Measurements from ENCODE around the gene ADAMTS9.

ADAMTS9 gene

DNA sequence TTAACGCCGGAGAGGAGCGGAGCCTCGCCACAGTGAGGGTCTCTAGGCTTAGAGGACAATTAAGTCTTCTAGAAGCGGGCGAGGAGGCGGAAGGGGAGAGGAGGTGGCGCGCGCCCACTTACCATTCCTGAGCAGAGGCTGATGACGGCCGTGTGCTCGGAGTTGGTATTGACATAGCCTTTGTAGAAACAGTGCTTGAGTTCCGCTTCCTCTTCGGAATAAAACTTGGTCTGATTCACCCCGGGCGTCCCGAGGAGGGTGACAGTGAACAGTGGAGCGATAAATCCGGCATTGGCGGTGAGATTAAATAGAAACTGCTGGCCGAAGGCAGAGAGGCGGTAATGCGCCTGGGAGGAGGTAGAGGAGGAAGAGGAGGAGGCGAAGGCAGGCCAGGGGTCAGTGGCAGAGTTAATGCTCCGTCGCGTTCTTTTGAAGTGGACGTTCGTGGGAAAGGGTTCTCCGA, 1.3 kb downstream of the ADAMTS9 start:
- DNase-seq (ENCODE audit: low spot score): no peak

- no peak for DNase-seq (ENCODE audit: low spot score)
Observed at GRCh38 chr3:64685800-64686445, 1.9 kb downstream of the ADAMTS9 start.

GRCh38 chr3:64685331-64685799, 2.4 kb downstream of the ADAMTS9 start:
- DNase-seq (ENCODE audit: low spot score): no peak

GRCh38 chr3:64684715-64685261, 3.0 kb downstream of the ADAMTS9 start:
- DNase-seq (ENCODE audit: low spot score): no peak

- DNase-seq (ENCODE audit: low spot score): no peak
Observed at GRCh38 chr3:64681827-64682226, 6.0 kb downstream of the ADAMTS9 start.

GRCh38 chr3:64681015-64681414, 6.8 kb downstream of the ADAMTS9 start:
- DNase-seq (ENCODE audit: low spot score): no peak

DNA sequence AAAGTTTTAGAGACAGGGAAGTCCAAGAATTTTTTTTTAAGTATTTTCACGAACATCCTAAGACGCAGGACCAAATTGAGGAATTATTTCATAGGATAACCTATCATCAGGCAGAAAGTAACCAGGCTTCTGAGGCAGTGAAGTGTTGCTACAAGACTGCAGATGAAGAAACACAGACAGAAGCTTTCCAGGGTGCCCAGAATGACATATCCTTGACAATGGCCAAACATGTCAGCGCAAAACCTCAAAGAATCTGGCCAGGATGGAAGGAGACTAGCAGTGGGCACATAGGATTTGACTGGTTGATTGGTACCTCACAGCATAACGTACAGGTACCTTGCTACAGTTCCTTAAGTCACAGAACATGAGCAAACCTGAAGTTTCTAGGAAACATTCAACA, 7.5 kb downstream of the ADAMTS9 start:
- DNase-seq (ENCODE audit: low spot score): no peak

- DNase-seq (ENCODE audit: low spot score): no peak
Observed at GRCh38 chr3:64677961-64678716, 9.7 kb downstream of the ADAMTS9 start.

- DNase-seq (ENCODE audit: low spot score): no peak
Observed at GRCh38 chr3:64676831-64677230, 11.0 kb downstream of the ADAMTS9 start.

- no peak for DNase-seq (ENCODE audit: low spot score)
Observed at GRCh38 chr3:64675687-64676247, 12.0 kb downstream of the ADAMTS9 start.

DNA sequence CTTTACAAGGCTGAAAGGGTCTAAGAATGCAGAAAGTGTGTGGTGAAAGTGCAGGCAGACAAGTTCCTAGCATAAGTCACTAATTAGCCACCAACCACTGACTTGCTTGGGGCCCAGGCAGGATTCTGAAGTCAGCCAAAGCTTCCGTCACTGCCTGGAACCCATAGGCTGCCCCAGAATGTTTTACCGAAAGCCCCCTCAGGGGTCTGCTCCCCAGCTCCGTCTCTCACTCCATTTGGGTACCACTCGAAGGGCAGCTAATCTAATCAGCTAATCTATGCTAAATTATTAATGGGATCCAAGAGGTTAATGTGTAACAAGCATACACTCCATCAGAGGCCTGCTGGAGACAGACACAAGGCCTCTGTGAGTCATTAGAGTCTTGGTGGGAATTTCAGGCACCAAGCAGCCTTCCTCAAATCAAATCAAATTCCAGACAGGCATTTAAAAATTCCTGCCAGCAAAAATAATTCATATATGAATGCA, 13.2 kb downstream of the ADAMTS9 start:
- no peak for DNase-seq (ENCODE audit: low spot score)

GRCh38 chr3:64673159-64673715, 14.6 kb downstream of the ADAMTS9 start:
- no peak for DNase-seq (ENCODE audit: low spot score)

GRCh38 chr3:64668582-64669510, 19.0 kb downstream of the ADAMTS9 start:
- DNase-seq (ENCODE audit: low spot score): no peak

GRCh38 chr3:64667887-64668581, 19.8 kb downstream of the ADAMTS9 start:
- no peak for DNase-seq (ENCODE audit: low spot score)

DNA sequence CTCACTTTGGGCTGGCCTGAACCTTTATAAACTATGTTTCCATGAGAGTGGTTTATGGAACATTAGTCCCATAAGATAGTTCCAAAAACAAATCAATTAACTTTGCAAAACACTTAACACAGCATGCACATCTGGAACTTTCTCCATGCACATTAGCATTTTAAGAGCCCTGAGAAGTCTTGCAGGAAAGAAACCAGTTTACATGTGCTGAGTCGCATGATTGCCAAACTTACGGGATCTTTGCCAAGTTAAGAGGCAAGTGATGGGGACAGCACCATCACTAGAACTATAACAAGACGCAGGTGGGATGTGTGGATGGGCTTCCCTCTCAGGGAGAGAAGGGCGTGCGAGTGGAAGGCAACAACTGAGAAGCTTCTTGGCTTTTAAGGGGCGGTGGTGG, 20.7 kb downstream of the ADAMTS9 start:
- DNase-seq (ENCODE audit: low spot score): no peak

GRCh38 chr3:64666171-64666588, 21.6 kb downstream of the ADAMTS9 start:
- no peak for DNase-seq (ENCODE audit: low spot score)

GRCh38 chr3:64664397-64664796, 23.4 kb downstream of the ADAMTS9 start:
- DNase-seq (ENCODE audit: low spot score): no peak

GRCh38 chr3:64659617-64659978, 28.2 kb downstream of the ADAMTS9 start:
- DNase-seq (ENCODE audit: low spot score): no peak

GRCh38 chr3:64658001-64658400, 29.8 kb downstream of the ADAMTS9 start:
- DNase-seq (ENCODE audit: low spot score): no peak

DNA sequence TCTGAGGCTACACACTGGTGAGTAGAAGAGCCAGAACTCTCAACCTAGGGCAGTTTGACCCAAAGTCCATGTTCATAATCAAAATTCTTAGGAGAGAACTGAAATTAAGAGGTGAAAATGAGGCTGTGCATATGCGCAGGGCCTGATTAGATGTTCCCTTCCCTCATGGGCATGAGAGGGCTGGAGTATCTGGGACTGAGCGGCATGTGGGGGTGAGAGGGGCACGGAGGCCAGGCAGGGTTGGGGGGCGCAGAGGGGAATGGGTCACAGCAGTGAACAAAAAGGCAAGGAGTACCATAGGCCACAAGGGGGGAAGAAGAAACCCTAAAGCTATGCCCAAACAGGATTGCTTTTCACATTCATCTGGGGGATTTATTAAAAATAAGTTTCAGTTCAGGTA, 31.3 kb downstream of the ADAMTS9 start:
- no peak for DNase-seq (ENCODE audit: low spot score)

DNA sequence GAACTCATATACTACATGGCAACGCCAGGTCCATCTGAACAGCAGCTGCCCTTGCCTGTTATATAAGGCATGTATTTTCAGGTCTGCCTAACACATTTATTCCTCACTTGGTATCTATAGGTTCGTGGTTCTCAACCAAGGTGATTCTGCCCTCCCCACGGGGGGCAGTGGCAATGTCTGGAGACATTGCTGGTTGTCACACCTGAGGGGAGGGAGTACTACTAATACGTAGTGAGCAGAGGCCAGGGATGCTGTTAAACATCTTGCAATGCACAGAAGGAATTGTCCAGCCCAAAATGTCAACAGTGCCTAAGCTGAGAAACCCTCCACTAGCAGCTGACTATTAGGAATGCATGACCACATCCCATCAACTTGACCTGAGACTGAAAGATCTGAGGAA, 32.6 kb downstream of the ADAMTS9 start:
- no peak for DNase-seq (ENCODE audit: low spot score)

Data from CD4-positive, alpha-beta T cell treated with Interleukin-2 at 100 ng/mL for 4 hours (primary cell).